ENCODE measurements around the gene SDC3.

SDC3 gene

GRCh38 chr1:30905403-30905802 lies 3.2 kb downstream of the SDC3 start:
- DNase-seq (ENCODE audit: low spot score) (no peak), FAIRE-seq (no peak)

- FAIRE-seq (no peak), DNase-seq (ENCODE audit: low spot score) (no peak)
These were observed 3.6 kb downstream of the SDC3 start for GRCh38 chr1:30904962-30905335.

DNA sequence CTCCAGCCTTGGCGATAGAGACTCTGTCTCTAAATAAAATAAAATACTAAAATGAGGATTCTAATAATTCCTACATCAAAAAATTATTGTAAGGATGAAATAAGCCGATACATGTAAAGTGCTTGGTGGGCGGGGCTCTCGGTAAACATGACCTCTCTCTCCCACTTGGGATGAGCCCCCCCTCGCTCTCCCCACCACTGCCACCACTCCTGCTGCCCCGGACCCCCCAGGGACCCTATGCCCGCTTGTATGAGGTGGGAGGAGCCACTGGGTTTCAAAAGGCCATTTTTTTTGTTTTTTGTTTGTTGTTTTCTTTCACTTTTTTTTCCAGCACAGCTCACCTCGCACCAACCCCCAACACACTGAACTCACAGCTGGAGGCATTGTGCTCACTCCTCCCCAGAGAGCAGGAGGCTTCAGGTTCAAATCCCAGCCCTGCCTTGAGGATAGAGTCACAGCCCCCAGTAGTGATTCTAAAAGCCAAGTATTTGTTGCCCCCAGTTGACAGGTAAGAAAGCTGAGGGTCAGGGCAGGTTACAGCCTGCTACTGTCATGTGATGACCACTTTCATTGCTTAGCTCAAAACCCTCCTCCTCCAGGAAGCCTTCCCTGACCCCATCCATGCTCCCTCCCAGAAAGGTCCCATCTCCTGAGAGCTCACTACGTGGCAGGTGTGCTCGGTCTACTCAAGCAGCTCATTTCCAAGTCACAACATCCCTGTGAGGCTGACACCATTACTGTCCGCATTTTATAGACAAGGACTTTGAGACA lies 4.2 kb downstream of the SDC3 start:
- DNase-seq (ENCODE audit: low spot score) (no peak), FAIRE-seq (no peak)

DNA sequence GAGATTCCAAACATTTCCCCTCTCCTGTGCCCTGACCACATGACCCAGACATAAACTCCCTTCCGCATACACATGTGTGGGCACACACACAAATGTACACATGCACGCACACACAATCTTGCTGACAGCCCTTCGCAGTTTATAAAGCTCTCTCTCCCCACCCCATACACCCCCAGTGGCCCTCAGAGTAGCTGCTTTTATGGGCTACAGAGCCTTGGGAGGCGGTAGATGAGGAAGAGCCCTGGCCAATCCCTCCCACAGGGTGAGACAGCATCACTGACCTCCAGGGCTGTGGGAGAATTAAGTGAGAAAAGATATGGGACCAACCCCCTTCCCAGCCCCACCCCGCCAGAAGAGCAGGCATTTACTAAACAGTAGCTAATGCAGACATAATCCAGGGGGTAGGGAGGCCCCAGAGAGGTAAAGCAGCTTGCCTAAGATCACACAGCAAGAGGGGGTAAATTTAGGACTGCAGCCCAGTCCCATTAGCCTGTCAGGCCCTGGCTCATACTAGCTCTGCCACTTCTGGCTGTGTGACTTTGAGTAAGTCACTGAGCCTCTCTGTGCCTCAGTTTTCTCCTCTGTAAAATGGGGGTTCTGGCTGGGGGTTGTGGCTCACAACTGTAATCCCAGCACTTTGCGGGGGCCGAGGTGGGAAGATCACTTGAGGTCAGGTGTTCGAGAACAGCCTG lies 5.1 kb downstream of the SDC3 start:
- DNase-seq (ENCODE audit: low spot score) (no peak), FAIRE-seq (no peak)

DNA sequence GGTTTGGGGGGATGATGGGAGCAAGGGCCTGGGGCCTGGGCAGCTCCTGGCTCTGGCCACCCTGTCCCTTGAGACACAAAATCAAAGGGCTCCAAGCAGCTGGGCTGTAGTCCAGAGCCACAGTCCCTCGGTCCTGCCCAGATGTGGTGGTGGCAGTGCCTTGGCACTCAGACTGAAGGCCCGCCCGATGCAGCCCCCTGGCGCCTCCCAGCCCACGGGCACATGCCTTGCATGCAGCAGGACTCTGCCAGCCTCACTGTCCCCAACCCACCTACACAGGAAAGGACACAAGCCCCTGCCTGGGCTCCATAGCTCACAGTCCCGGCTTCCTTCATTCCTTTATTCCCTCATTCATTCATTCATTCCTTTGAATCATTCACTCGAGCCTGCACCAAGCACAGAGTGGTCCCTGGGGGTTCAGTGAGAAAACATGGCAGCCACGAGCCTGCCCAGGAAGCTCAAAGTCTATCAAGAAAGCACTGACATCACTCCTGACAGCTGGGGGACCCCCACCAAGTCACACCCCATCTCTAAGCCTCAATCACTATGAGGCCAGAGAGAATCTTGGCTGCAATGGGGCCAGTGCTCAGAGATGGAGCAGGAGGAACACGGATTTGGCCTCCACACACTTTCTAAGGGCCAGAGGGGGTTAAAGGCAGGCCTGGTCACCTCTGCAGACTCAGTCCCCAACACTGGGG lies 5.8 kb downstream of the SDC3 start:
- FAIRE-seq (no peak), DNase-seq (ENCODE audit: low spot score) (no peak)

- no peak for DNase-seq (ENCODE audit: low spot score)
- no peak for FAIRE-seq
These were observed 6.6 kb downstream of the SDC3 start for GRCh38 chr1:30901798-30902581.

DNA sequence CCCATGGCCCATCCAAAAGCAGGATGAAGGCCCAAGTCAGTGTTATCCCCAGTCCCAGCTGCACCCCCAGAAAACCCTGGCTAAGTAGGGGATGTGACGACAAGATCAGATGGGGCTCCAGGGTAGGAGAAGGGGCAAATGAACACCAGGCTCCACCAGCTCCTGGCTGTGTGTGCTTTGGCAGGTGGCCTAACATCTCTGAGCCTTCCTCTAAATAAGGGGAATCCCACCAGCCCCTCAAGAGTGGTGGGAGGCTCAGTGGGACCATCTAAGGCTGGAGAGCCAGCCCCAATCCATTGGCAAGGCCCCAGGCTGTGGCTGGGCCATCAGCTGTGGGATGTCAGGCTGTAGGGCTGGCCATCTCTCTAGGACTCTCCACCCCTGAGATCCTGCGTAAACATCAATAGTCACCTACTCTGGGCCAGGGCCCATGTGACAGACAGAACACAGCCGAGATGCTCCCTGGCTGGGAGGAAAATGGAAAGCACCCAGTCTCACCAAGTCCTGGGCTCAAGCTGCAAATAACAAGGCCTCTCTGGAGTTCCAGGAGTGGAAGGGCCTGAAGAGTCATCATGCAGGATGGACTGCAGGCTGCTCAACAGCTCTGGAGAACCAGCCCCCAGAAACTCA lies 7.5 kb downstream of the SDC3 start:
- no peak for DNase-seq (ENCODE audit: low spot score)
- no peak for FAIRE-seq

DNA sequence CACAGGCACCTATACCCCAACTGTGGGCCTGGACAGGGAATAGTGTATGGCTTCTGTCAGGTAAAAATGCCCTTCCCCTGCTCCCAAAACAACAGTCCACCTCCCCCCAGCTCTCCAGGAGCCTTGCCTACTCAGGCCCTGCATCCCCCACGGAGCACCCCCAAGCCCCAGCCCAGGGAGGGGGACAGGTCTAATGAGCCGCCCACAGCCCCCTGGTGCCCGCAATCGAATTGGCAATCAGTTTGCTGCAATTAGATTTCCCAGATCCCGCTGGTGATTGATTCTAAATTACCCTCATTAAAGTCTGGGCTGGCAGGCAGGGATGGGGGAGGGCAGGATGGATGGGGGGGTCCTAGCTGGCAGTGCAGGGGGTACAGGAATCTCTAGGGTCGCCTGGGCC lies 8.1 kb downstream of the SDC3 start:
- no peak for DNase-seq (ENCODE audit: low spot score)
- FAIRE-seq, result no peak

GRCh38 chr1:30899577-30900389 lies 8.8 kb downstream of the SDC3 start:
- DNase-seq (ENCODE audit: low spot score) (no peak), FAIRE-seq (peak; percentile 53)

DNA sequence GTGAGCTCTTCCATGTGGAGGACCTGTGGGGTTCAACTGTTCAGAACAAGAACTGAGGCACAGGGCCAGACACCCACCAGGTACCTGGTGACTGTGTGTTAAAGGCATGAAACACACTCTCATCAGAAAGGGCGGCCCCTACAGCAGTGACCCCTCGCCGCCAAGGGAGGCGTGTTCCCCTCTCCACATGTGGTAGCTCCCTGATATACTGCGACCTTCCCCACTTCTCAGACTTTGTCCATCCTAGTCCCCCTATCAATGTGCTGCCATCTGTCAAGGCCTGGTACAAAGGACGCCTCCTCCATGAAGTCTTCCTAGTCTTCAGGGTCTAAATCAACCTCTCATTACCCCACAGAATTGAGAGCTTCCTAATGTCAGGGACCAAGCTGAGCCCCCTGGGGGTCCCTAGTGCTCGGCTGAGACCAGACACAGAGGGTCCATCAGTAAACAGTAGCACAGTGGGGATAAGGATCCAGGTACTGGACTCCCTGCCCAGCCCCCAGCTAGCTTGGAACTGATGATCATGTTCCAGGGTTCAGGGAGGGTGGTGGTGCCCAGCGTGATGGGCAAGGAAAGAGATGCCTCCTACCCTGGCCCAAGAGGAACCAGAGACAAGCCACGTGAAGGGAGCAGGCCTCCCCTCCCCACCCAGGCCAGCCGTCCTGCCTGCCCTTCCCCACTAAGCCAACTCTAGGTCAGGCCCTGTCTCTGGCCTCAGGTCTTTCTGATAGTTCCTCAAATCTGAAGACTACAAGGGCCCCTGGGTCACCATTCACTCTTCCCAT lies 10.3 kb downstream of the SDC3 start:
- no peak for FAIRE-seq
- no peak for DNase-seq (ENCODE audit: low spot score)

- no peak for FAIRE-seq
- no peak for DNase-seq (ENCODE audit: low spot score)
These were observed 11.7 kb downstream of the SDC3 start for GRCh38 chr1:30896905-30897304.

DNA sequence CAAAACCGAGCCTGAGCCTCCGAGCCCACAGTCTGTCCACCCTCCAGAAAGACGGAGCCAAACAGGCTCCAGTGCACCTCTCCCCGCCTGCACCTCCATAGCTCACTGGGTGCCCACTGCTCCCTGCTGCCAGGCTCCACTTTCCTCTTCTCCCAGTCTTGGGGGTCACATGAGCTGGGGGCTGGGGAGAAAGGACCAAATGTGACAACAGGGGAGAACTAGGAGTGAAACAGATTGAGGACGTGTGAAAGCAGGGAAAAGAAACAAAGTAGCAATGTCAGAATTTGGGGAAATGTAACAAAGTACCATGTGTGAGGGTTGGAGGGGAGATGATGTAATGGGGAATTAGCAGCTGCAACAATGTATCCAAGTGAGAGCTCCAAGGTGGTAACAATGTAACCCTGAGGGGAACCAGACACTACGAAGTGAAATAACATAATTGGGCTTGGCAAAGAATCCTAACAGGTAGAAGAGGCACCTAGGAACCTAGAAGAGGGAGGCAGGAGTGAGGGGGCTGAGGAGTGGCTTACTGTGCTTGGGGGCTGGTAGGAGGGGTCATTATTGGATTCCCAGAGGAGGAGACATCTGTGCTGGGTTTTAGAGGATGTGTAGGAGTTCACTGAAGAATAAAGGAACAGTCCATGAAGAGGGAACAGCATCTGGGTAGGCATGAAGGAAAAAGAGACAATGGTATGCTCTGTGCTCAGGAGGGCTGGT lies 12.5 kb downstream of the SDC3 start:
- DNase-seq (ENCODE audit: low spot score), result no peak
- no peak for FAIRE-seq

- DNase-seq (ENCODE audit: low spot score), result no peak
- no peak for FAIRE-seq
These were observed 13.1 kb downstream of the SDC3 start for GRCh38 chr1:30895382-30895943.

DNA sequence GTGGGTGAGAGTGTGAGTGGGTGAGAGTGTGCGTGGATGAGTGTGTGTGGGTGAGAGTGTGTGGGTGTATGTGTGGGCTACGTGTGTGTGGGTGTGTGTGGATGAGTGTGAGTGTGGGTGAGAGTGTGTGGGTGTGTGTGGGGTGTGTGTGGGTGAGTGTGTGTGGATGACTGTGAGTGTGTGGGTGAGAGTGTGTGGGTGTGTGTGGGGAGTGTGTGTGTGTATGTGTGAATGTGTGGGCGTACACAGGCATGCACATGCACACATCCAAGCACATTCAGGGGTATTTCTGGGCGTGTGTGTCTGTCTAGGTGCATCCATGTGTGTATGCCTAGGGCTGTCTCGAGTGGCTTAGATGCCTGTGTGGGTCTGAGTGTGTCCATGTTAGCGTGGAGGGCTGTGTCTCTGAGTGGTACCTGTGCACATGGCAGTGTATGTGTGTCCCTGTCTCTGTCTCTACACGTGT lies 14.0 kb downstream of the SDC3 start:
- DNase-seq (ENCODE audit: low spot score) (no peak), FAIRE-seq (peak; percentile 95)

DNA sequence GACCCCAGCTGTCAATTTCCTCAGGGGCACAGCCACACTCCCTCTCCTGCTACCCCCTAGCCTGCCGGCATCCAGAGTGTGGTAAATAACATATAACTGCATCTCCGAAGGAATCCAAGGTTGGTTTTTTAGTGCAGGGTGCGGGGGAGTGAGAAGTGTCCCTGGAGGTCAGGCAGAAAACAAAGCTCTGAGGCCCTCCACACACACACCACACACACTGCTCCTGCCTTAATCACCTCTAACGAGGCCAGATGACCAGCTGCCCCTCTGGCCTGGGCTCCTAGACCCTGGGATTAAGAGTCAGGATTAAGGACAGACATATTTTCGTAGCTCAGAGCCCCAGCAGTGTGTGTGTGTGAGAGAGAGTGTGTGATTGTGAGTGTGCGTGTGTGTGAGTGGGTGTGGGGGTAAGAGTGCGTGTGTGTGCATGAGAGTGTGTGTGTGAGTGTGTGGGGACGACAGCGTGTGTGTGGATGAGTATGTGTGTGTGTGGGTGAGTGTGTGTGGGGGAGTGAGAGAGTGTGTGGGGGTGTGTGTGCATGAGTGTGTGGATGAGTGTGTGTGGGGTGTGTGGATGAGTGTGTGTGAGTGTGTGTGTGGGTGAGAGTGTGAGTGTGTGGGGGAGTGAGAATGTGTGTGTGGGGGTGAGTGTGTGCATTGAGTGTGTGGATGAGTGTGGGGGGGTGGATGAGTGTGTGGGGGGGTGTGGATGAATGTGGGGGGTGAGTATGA lies 14.6 kb downstream of the SDC3 start:
- FAIRE-seq (no peak), DNase-seq (ENCODE audit: low spot score) (no peak)

GRCh38 chr1:30892671-30893073 lies 15.9 kb downstream of the SDC3 start:
- FAIRE-seq, result no peak
- DNase-seq (ENCODE audit: low spot score), result no peak

- DNase-seq (ENCODE audit: low spot score), result no peak
- FAIRE-seq, result no peak
These were observed 17.4 kb downstream of the SDC3 start for GRCh38 chr1:30891227-30891552.

All from urothelium cell line (cell line).